Adrenal gland (tissue), 12 donors: ENCODE measurements around the gene TPRN. TPM values are rescaled to one million over a fixed set of nuclear protein-coding genes. Genes with fewer than 3 reads are reported as not detected.
"Not testable (repeated sequence)": the region's sequence is repeated elsewhere in the genome, so short reads cannot be mapped to it uniquely, and the experiment has no call there.

Experiments used
- DNase-seq, 7 donors: peaks; one replicate each; pipeline ENCODE4 v3.0.0-alpha.2; 2019 to 2020
- H3K27ac ChIP-seq, 5 donors: fragments of 200-600 bp; sonication (generic) in 4 of 5; 1 replicate in 3 of 5; 2 replicates in 2 of 5; pipeline versions ENCODE4 v1.5.1 to v1.8.0; 2016 to 2020; ENCODE audit warnings: mild to moderate bottlenecking in 1 of 5
- H3K27me3 ChIP-seq: fragments of 200-600 bp; 2 replicates; pipeline ENCODE4 v1.8.0; 2021
- H3K36me3 ChIP-seq, 2 donors: fragments of 200-600 bp; replicated peaks in 1 of 2; 1 replicate in 1 of 2; 2 replicates in 1 of 2; pipeline versions ENCODE4 v1.5.1 to v1.8.0; 2018 to 2022
- H3K4me1 ChIP-seq, 2 donors: fragments of 200-600 bp; replicated peaks in 1 of 2; 1 replicate in 1 of 2; 2 replicates in 1 of 2; pipeline versions ENCODE4 v1.5.1 to v1.8.0; 2018 to 2021
- H3K4me3 ChIP-seq, 4 donors: fragments of 200-600 bp; sonication (generic) in 3 of 4; one replicate each; pipeline ENCODE4 v1.5.1; 2016 to 2018
- H3K9me3 ChIP-seq, 3 donors: fragments of 200-600 bp; sonication (generic) in 1 of 3; replicated peaks in 1 of 3; 1 replicate in 2 of 3; 2 replicates in 1 of 3; pipeline versions ENCODE4 v1.5.1 to v1.8.0; 2016 to 2021
- CTCF ChIP-seq, 6 experiments: fragments of 450-650 bp in 4 of 6; fragments of 200-600 bp in 2 of 6; sonication (generic) in 1 of 6; IDR thresholded peaks; 1 replicate in 5 of 6; 2 replicates in 1 of 6; pipeline versions ENCODE4 v1.5.1 to v1.8.0; 2016 to 2021; ENCODE audit warnings: antibody characterized with exemption in 6 of 6, mild to moderate bottlenecking in 2 of 6, moderate library complexity in 1 of 6
- POLR2A ChIP-seq, 2 donors: fragments of 450-650 bp; IDR thresholded peaks; one replicate each; pipeline ENCODE4 v1.6.1; 2017; ENCODE audit warnings: antibody characterized with exemption in 2 of 2, mild to moderate bottlenecking in 2 of 2, moderate library complexity in 1 of 2
- WGBS, 4 donors: extraction: QIAGEN DNeasy Blood & Tissue Kit in 2 of 4; methylation state at CpG; one replicate each; pipeline versions ENCODE4 v1.1.5 to v1.1.7; 2013 to 2017; 5-methylcytosine and 5-hydroxymethylcytosine counted together
- intact Hi-C, 2 donors: fragments of 100-400 bp; cut with DNase I; formaldehyde crosslinking; loops; one replicate each; pipeline versions ENCODE4 v1.14.1 to v1.15.0; 2022 to 2023
- polyA plus RNA-seq, 3 donors: library from polyadenylated mRNA; stranded (reverse); fragments of 200-250 nt in 2 of 3; fragments of 350-450 nt in 1 of 3; fragmentation: Illumina TruSeq in 1 of 3; extraction: RNeasy Lipid Tissue Mini Kit (QIAGEN cat#74804) in 1 of 3; gene quantifications; one replicate each; pipeline ENCODE4 v1.2.3, GENCODE V29; 2013 to 2014
- total RNA-seq, 9 donors: library from RNA; depleted of rRNA in 4 of 9; stranded (reverse); fragments of >200 nt in 4 of 9; fragments of 120-200 nt in 1 of 9; fragmentation: NEBNext Ultra II Directional in 1 of 9; extraction: Animal tissue kit (Norgen Biotek cat#: 25700) in 1 of 9; gene quantifications; one replicate each; pipeline versions ENCODE4 v1.1.0 to v1.2.4, GENCODE V29; 2013 to 2023
- donor health status: healthy with polysubstance abuse.
- donor health status: Bipolar disorder and iron deficiency.
- donor health status: DM: yes; HTN: yes; CAD: no.
- donor health status: DM: no; HTN: no; CAD: no.
- donor health status: DM: no; HTN: no; CAD: no.
- donor health status: DM: yes; HTN: yes; CAD: no.

TPRN gene
- total and polyA plus RNA-seq, 12 donors, result 1.4 to 23.5 (median 8.5) TPM

GRCh38 chr9:137240318-137240840 is 39.8 kb upstream of the TPRN start:
- WGBS, 4 donors, result 0 to 1% (median 0%) methylated on average over 2 to 58 of the region's 58 CpGs
- peaks cover 0 to 18% of the 10 kb centered on the region in 2 donors for H3K36me3 ChIP-seq
- no peaks in the 10 kb centered on the region for H3K9me3 ChIP-seq
- DNase-seq, result peak; percentile 72 to 81 (median 76)
- peak overlapping the region; percentile 76 to 97 (median 93) for H3K27ac ChIP-seq
- intact Hi-C loops, result no loop called here
- no peaks in the 10 kb centered on the region for H3K27me3 ChIP-seq
- peak overlapping the region; percentile 25 to 81 (median 49) for H3K4me3 ChIP-seq
- peaks cover 7 to 43% of the 10 kb centered on the region in 2 donors for H3K4me1 ChIP-seq
- TF ChIP-seq POLR2A (IDR thresholded peaks at IDR 0.05) (peak in 1 of 2 donors; percentile 23), CTCF (IDR thresholded peaks at IDR 0.05) (peak in 1 of 6 experiments; percentile 6)

GRCh38 chr9:137239541-137240200 is 39.1 kb upstream of the TPRN start:
- peak overlapping the region in 2 of 4 donors; percentile 51 to 81 for H3K4me3 ChIP-seq
- not testable (repeated sequence) for H3K27me3 ChIP-seq, DNase-seq, H3K9me3 ChIP-seq
- H3K36me3 ChIP-seq, result peaks cover 0 to 18% of the 10 kb centered on the region in 2 donors
- peak overlapping the region; percentile 76 to 97 (median 93) for H3K27ac ChIP-seq
- intact Hi-C loops, result loop anchor here in 1 of 2 donors (10.0 kb wide), 1 partner anchor 455 kb away; no protein-coding TSS in a partner anchor
- peaks cover 7 to 43% of the 10 kb centered on the region in 2 donors for H3K4me1 ChIP-seq
- WGBS, 4 donors, result 49 to 55% (median 51%) methylated on average over 25 to 27 of the region's 27 CpGs

- DNase-seq, result no peak
- peaks cover 7 to 36% of the 10 kb centered on the region in 2 donors for H3K4me1 ChIP-seq
- H3K27ac ChIP-seq, result no peak overlapping the region
- TF ChIP-seq CTCF (IDR thresholded peaks at IDR 0.05) (no peak), POLR2A (IDR thresholded peaks at IDR 0.05) (no peak)
- WGBS, 4 donors, result 69 to 81% (median 80%) methylated on average over 5 to 13 of the region's 13 CpGs
- no peak overlapping the region for H3K4me3 ChIP-seq
- no peaks in the 10 kb centered on the region for H3K9me3 ChIP-seq
- intact Hi-C loops, result loop anchor here in 1 of 2 donors (10.0 kb wide), 1 partner anchor 453 kb away; no protein-coding TSS in a partner anchor
- H3K36me3 ChIP-seq, result peaks cover 0 to 11% of the 10 kb centered on the region in 2 donors
- peaks cover 8% of the 10 kb centered on the region for H3K27me3 ChIP-seq
Observed at GRCh38 chr9:137237759-137238726, 37.5 kb upstream of the TPRN start.

GRCh38 chr9:137236936-137237421 is 36.4 kb upstream of the TPRN start:
- 10 to 93% (median 44%) methylated on average over 2 to 11 of the region's 11 CpGs for WGBS, 4 donors
- H3K36me3 ChIP-seq, result peaks cover 0 to under 1% of the 10 kb centered on the region in 2 donors
- intact Hi-C loops, result loop anchor here in 1 of 2 donors (10.0 kb wide), 1 partner anchor 452 kb away; no protein-coding TSS in a partner anchor
- TF ChIP-seq CTCF (IDR thresholded peaks at IDR 0.05) (no peak), POLR2A (IDR thresholded peaks at IDR 0.05) (no peak)
- no peaks in the 10 kb centered on the region for H3K9me3 ChIP-seq
- H3K27ac ChIP-seq, result no peak overlapping the region
- no peak for DNase-seq
- H3K4me1 ChIP-seq, result peaks cover 7 to 25% of the 10 kb centered on the region in 2 donors
- H3K4me3 ChIP-seq, result no peak overlapping the region
- peaks cover 17% of the 10 kb centered on the region for H3K27me3 ChIP-seq
